Stimulated activated naive CD4-positive, alpha-beta T cell (primary cell): ENCODE results near the gene RGS3.

Source experiments
- DNase-seq, 6 experiments: peaks; one replicate each; lab custom pipeline; 2025; lab: John Stamatoyannopoulos, UW

RGS3 gene

GRCh38 chr9:113600871-113601614, 137.5 kb downstream of the RGS3 start:
- no peak for DNase-seq

GRCh38 chr9:113601656-113602055, 138.1 kb downstream of the RGS3 start:
- no peak for DNase-seq

- no peak for DNase-seq
These were observed 138.9 kb downstream of the RGS3 start for GRCh38 chr9:113602126-113603047.

GRCh38 chr9:113603048-113603375, 139.5 kb downstream of the RGS3 start:
- DNase-seq: no peak

GRCh38 chr9:113603773-113604172, 140.2 kb downstream of the RGS3 start:
- DNase-seq: no peak

GRCh38 chr9:113604393-113604792, 140.9 kb downstream of the RGS3 start:
- DNase-seq: no peak

- no peak for DNase-seq
These were observed 143.0 kb downstream of the RGS3 start for GRCh38 chr9:113606510-113606909.

GRCh38 chr9:113608082-113608685, 144.7 kb downstream of the RGS3 start:
- no peak for DNase-seq

GRCh38 chr9:113609562-113610318, 146.2 kb downstream of the RGS3 start:
- DNase-seq: no peak

- no peak for DNase-seq
These were observed 148.1 kb downstream of the RGS3 start for GRCh38 chr9:113611461-113612215.

GRCh38 chr9:113612216-113612747, 148.8 kb downstream of the RGS3 start:
- no peak for DNase-seq

GRCh38 chr9:113612828-113613227, 149.3 kb downstream of the RGS3 start:
- no peak for DNase-seq

- DNase-seq: no peak
These were observed 150.4 kb downstream of the RGS3 start for GRCh38 chr9:113613815-113614413.

- no peak for DNase-seq
These were observed 151.5 kb downstream of the RGS3 start for GRCh38 chr9:113614843-113615648.

- no peak for DNase-seq
These were observed 152.6 kb downstream of the RGS3 start for GRCh38 chr9:113616116-113616515.

GRCh38 chr9:113616621-113617496, 153.3 kb downstream of the RGS3 start:
- no peak for DNase-seq

GRCh38 chr9:113617550-113617949, 154.0 kb downstream of the RGS3 start:
- no peak for DNase-seq

- no peak for DNase-seq
These were observed 155.4 kb downstream of the RGS3 start for GRCh38 chr9:113618836-113619490.
